CD4-positive, alpha-beta T cell treated with Interleukin-17A for 4 hours (primary cell): ENCODE data around the gene RNF19B.

ENCODE experiments used
- DNase-seq: peaks from one replicate; pipeline ENCODE4 v3.0.0-alpha.2; 2020; ENCODE audit warnings: mixed read lengths

The RNF19B gene

DNA sequence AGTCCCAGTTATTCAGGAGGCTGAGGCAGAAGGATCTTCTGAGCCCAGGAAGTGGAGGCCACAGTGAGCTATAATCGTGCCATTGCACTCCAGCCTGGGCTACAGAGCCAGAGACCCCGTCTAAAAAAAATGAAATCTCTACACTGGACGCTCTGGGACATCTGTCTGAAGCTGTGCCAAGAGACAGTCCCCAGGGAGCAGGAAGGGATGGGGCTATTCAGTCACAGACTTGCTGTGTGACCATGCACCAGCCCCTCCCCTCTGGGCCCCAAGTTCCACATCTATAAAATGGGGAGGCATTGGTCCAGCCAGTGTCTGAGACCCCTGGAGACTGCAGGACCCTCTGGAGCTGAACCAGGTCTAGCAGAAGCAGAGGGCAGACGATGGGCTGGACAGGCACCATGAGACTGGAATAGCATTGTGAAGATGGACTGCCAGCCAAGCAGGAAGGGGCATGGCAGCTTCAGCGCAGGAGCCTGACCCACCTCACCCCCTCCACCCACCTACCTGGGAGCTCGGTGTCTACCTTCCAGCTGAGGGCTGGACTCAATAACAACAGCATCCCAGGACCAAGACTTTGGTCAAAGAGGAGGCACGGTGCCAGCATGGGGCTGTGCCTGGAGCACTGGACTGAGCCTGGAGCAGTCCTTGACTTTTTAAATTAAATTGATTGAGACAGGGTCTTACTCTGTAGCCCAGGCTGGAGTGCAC is 64.9 kb downstream of the RNF19B start:
- no peak for DNase-seq

DNA sequence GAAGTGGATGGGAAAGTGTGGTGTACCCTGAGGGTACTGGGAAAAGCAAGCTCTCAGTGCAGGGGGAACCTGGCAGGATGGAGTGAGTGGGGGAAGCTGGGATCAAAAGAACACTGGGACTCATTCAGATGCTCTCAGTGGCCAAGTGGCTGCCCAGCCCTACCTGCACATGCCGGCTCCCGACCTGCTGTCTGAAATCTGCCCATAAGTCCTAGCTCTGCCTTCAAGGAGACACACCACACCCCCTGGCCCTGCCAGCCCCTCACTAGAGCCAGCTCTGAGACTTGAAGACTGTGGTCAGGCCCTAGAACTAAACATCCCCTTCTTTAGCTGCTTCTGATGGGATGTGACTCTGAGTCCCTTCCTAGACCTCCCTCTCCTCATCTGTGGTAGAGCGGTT is 65.7 kb downstream of the RNF19B start:
- no peak for DNase-seq

DNA sequence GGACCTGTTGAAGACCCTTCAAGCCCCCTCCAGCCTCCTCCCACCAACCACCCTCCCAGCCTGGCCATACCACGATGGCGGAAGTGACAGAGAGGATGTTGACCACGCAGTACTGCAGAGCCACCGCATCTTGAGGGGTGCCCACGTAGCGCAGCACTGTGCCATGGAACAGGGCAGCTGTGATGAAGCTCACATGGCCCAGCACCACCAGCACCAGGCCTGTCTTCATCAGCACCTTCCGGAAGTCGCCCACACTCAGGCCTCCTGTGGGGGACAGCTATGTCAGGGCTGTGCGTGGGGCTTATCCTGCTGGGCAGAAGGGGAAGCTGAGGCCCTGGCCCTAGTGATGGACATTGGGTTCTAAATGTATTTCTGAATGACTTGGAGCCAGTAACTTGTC is 66.6 kb downstream of the RNF19B start:
- DNase-seq, result no peak

DNA sequence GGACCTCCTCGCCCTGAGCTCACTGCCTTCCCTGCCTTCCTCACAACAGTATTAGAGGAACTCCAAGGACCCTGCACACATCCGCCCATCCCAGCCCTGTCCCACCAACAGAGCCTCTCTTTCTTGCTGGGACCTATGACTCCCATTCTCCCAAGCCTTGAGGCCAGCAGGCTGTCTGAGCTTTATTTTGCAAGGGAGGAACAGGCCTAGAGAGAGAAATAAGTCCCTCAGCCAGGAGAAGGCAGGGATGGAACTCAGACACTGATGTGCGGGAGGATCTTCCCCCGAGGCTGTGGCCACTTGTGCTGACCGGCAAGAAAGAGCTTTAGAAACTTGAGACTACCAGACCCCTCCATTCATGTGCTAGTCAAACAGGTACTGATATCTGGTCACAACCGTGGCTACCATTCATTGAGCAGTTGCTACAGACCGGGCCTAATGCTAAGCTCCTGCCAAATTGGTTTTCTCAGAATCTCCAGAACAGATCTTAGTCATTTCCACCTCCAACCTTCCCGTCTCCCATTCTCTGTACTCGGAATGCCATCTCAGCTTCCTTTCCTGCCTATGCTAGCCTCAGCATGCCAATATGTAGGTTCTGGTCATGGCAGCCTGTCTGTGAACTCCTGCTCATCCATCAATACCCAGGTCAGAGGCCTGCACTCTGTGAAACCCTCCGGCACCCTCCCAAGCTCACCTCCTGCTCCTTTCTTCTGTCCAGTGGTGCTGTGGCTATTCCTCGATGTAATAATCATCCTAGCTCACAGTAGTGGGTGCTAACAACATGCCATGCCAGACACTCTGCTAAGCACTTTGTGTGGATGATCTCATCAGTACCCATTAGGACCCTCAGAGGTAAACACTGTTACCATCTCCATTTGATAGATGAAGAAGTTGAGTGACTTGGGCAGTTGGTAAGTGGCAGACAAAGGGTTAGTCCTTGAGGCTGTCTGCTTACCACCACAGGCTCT is 67.2 kb downstream of the RNF19B start:
- no peak for DNase-seq

GRCh38 chr1:32896451-32896850 is 68.2 kb downstream of the RNF19B start:
- DNase-seq, result no peak

DNA sequence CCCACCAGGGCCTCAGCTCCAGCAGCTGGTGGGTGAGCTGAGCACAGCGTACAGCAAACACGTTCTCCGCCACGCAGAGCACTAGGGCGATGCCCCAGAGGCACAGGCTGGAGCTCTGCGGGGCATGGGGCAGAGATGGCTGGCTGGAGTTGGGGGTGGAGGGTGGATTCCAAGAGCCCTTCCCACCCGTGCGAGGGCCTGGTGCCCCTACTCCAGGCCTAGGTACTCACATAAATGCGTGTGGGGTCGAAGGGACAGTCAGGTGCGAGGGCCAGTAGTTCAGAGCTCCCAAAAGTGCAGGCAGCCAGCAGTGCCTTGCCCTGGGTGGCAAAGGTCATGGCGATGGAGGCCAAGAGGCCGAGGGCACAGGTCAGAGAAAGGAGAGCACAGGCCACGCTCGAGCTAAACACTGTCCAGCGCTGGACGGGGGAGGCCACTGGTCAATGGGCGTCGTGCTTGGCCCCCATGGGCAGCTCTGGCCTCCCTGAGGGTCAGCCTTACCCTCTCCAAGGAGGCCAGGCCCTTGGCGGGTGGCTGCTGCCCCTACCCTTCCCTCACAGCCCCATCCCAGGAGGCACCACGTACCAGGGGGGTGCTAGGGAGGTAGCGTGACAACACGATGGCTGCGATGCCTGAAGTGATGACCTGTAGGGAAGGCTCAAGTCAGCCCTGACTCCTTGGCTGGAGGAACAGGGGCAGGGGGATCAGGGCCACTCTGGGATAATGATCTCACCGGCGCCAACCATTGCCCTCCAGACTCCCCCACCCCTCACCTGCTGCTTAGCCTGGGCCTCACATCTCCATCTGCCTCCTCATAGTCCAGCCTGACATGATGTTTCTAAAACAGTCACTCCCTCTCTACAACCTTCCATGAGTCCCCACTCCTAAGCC is 69.0 kb downstream of the RNF19B start:
- DNase-seq, result no peak

GRCh38 chr1:32894681-32895080 is 69.9 kb downstream of the RNF19B start:
- no peak for DNase-seq

GRCh38 chr1:32894019-32894600 is 70.5 kb downstream of the RNF19B start:
- no peak for DNase-seq

- DNase-seq, result peak; percentile 34
Measured at GRCh38 chr1:32893198-32894018, 71.2 kb downstream of the RNF19B start.

DNA sequence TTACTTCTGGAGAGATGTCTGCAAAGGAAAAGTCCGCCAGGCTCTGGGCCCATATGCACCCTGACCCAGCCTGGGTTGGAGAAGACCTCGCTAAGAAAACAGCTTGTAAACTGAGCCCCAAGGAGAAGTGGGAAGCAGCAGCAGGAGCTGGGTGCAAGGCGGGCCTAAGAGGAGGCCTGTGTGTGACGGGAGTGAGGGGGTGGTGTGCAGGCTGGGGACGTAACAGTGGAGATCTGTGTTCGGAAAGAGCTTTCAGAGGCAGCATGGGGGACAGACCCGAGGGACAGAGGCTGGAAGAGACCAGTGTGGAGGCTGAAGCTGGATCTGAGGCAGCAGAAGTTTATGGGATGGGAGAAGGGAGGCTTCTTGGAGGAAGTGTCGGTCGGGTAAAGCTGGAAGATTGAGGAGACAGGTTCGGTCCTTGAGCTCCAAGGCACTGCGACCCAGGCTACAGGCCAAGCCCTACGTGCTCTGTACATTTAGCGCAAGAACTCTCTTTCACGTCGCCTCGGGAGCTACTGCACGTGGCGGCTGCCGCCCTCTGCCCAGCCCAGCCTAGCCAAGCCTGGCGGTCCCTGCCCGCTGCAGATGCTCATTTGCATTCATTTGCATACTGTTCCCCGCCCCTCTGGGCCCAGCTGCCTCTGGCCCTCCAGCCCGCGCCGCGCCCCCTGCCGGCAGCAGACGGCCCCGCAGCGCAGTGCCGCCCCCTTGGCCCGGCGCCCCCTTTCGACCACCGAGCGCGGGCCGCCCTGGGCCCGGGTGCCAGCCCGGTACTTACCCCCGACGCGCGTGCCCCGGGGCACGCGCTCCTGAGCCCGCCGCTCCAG is 72.0 kb downstream of the RNF19B start:
- peak; percentile 28 for DNase-seq

DNA sequence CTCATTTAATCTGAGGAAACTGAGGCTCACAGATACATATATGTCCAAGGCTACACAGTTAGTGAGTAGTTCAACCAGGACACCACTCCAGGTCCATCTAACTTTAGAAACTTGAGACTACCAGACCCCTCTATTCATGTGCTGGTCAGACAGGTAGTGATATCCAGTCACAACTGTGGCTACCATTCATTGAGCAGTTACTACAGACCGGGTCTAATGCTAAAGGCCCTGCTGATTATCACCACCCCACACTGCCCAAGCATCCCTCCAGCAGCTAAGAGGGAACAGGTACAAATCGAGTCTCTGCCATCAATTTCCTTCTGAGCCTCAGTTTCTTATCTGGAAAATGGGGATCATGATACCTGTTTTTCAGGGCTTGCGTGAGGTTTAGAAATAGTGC is 73.0 kb downstream of the RNF19B start:
- no peak for DNase-seq

- DNase-seq, result no peak
Measured at GRCh38 chr1:32891241-32891570, 73.4 kb downstream of the RNF19B start.

GRCh38 chr1:32890516-32891240 is 73.9 kb downstream of the RNF19B start:
- no peak for DNase-seq

- DNase-seq, result no peak
Measured at GRCh38 chr1:32889731-32890278, 74.8 kb downstream of the RNF19B start.

DNA sequence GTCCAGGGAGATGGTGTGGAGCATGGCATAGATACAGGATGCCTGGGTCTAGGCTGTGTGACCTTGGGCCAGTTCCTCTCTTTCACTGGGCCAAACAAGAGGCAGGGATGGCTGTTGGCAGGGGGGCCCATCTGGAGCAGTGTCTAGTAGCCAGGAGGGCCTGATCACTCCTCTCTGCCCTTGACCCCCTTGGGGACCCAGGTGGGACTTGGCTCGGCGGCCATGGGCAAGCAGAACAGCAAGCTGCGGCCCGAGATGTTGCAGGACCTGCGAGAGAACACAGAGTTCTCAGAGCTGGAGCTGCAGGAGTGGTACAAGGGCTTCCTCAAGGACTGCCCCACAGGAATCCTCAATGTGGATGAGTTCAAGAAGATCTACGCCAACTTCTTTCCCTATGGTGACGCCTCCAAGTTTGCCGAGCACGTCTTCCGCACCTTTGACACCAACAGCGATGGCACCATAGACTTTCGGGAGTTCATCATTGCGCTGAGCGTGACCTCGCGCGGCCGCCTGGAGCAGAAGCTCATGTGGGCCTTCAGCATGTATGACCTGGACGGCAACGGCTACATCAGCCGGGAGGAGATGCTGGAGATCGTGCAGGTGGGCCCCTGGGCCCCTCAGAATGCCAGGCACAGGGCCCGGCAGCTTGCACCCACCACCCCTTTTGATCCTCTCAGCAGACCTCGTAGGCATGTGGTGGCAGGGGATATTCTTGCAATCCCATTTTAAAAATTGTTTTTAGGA is 75.8 kb downstream of the RNF19B start:
- no peak for DNase-seq

DNA sequence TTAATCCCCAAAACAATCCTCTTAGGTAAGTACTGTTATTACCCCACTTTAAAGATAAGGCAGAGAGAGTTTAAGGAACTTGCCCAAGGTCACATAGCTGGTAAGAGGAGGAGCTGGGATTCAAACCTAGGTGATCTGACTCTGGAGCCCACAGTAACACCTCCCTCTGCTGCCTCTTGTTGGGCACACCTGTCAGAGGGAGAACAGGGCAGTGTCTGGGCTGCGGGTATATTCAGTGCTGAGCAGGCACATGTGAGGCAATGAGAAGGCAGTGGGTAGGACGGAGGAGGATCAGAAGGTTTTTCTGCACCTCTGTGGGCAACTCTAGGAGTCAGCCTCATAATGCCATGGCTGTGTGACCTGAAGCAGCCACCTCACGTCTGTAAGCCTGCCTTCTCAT is 76.5 kb downstream of the RNF19B start:
- no peak for DNase-seq

DNA sequence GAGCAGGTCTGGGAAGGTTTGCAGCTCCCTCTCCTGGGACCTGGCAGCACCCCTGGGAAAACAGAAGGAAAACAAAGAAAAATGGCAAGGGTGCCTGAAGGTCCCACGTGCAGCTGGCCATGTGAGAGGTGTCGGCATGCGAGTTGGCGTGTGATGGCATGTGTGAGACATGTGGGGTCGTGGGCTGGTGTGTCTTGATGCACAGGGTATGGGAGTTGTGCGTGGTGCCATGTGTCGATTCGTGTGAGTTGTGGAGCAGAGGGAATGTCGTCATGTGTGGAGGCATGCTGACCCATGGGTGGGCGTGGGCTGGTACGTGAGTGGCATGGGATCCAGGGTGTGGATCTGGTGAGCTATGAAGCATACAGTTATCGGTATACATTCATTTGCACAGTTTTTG is 77.0 kb downstream of the RNF19B start:
- no peak for DNase-seq

GRCh38 chr1:32886828-32887414 is 77.7 kb downstream of the RNF19B start:
- DNase-seq, result no peak
